WTC11 (cell line): ENCODE results near the gene CLASP2. TPM values are rescaled to one million over a fixed set of nuclear protein-coding genes. Genes with fewer than 3 reads are reported as not detected.

Experiments
- ATAC-seq: fragments of 200-7000 bp; cut with Tn5 transposase; 2 replicates; pipeline ENCODE4 v1.10.0; 2021; ENCODE audit warnings: mild to moderate bottlenecking, moderate library complexity
- CTCF ChIA-PET: fragments of 300-600 bp; sonication (Branson Sonifier 250); formaldehyde crosslinking; loops from one replicate; lab custom pipeline; 2021; ENCODE audit warnings: antibody characterized with exemption; lab: Charles Lee
- POLR2A ChIA-PET: fragments of 350-600 bp; sonication (Branson Sonifier 250); formaldehyde crosslinking; loops from one replicate; lab custom pipeline; 2021; ENCODE audit warnings: antibody characterized with exemption; lab: Charles Lee
- DNase-seq: peaks from one replicate; pipeline ENCODE4 v3.0.0; 2021; ENCODE audit warnings: low spot score
- H3K27ac Mint-ChIP-seq: 2 replicates; pipeline ENCODE4 v1.8.0; 2021; ENCODE audit warnings: mixed read lengths
- H3K27me3 Mint-ChIP-seq: 2 replicates; pipeline ENCODE4 v1.8.0; 2021; ENCODE audit warnings: low read depth, mild to moderate bottlenecking, moderate library complexity, mixed read lengths
- H3K36me3 Mint-ChIP-seq: 2 replicates; pipeline ENCODE4 v1.8.0; 2021; ENCODE audit warnings: mixed read lengths
- H3K4me1 Mint-ChIP-seq: 2 replicates; pipeline ENCODE4 v1.8.0; 2022; ENCODE audit warnings: mixed read lengths
- H3K4me3 Mint-ChIP-seq: 2 replicates; pipeline ENCODE4 v1.8.0; 2021; ENCODE audit warnings: mild to moderate bottlenecking, moderate library complexity, mixed read lengths
- H3K9me3 Mint-ChIP-seq: 2 replicates; pipeline ENCODE4 v1.8.0; 2021; ENCODE audit warnings: mixed read lengths
- CBFB ChIP-seq: sonication (generic); formaldehyde crosslinking; IDR thresholded peaks from 2 replicates; pipeline ENCODE4 v1.8.1; 2022; ENCODE audit warnings: mild to moderate bottlenecking, low read depth, missing genetic modification reagents
- ELF4 ChIP-seq: sonication (generic); formaldehyde crosslinking; IDR thresholded peaks from 2 replicates; pipeline ENCODE4 v1.8.1; 2022; ENCODE audit warnings: low read depth, mild to moderate bottlenecking, moderate library complexity, missing genetic modification reagents
- FOXK1 ChIP-seq: sonication (generic); formaldehyde crosslinking; IDR thresholded peaks from 2 replicates; pipeline ENCODE4 v1.8.0; 2022; ENCODE audit warnings: mild to moderate bottlenecking, moderate library complexity, missing genetic modification reagents
- JAZF1 ChIP-seq: fragments of 250-450 bp; sonication (Bioruptor Pico); IDR thresholded peaks from 2 replicates; pipeline ENCODE4 v1.9.0; 2021; ENCODE audit warnings: moderate library complexity, mild to moderate bottlenecking, inconsistent platforms
- JUN ChIP-seq: sonication (generic); formaldehyde crosslinking; IDR thresholded peaks from 2 replicates; pipeline ENCODE4 v1.8.0; 2023; ENCODE audit warnings: mild to moderate bottlenecking, missing genetic modification reagents
- NFATC4 ChIP-seq: fragments of 250-450 bp; sonication (Bioruptor Pico); IDR thresholded peaks from 2 replicates; pipeline ENCODE4 v1.9.0; 2021; ENCODE audit warnings: mild to moderate bottlenecking
- NFE2L1 ChIP-seq: sonication (generic); formaldehyde crosslinking; IDR thresholded peaks from 2 replicates; pipeline ENCODE4 v1.8.1; 2023; ENCODE audit warnings: missing genetic modification reagents
- NFYB ChIP-seq: sonication (generic); formaldehyde crosslinking; conservative IDR thresholded peaks from 2 replicates; pipeline ENCODE4 v1.8.0; 2022; ENCODE audit warnings: low read depth, missing genetic modification reagents
- NR1H2 ChIP-seq: sonication (generic); formaldehyde crosslinking; IDR thresholded peaks from 2 replicates; pipeline ENCODE4 v1.9.0; 2021; ENCODE audit warnings: mild to moderate bottlenecking, moderate library complexity, missing genetic modification reagents
- PRRX2 ChIP-seq: fragments of 250-450 bp; sonication (Bioruptor Pico); IDR thresholded peaks from 2 replicates; pipeline ENCODE4 v1.8.0; 2021; ENCODE audit warnings: mild to moderate bottlenecking
- RELA ChIP-seq: sonication (generic); formaldehyde crosslinking; IDR thresholded peaks from 2 replicates; pipeline ENCODE4 v1.8.1; 2022; ENCODE audit warnings: missing genetic modification reagents, mild to moderate bottlenecking, borderline replicate concordance
- SOX15 ChIP-seq: fragments of 250-450 bp; sonication (Bioruptor Pico); IDR thresholded peaks from 2 replicates; pipeline ENCODE4 v1.9.0; 2021; ENCODE audit warnings: mild to moderate bottlenecking
- TCF7 ChIP-seq: sonication (generic); formaldehyde crosslinking; IDR thresholded peaks from 2 replicates; pipeline ENCODE4 v1.8.0; 2022; ENCODE audit warnings: mild to moderate bottlenecking, low read depth, missing genetic modification reagents, moderate library complexity
- TP53 ChIP-seq: sonication (generic); formaldehyde crosslinking; IDR thresholded peaks from 2 replicates; pipeline ENCODE4 v1.8.1; 2023; ENCODE audit warnings: mild to moderate bottlenecking, missing genetic modification reagents
- ZNF138 ChIP-seq: sonication (generic); formaldehyde crosslinking; conservative IDR thresholded peaks from 2 replicates; pipeline ENCODE4 v1.8.1; 2022; ENCODE audit warnings: mild to moderate bottlenecking, moderate library complexity, missing genetic modification reagents
- ZNF317 ChIP-seq: sonication (generic); formaldehyde crosslinking; IDR thresholded peaks from 2 replicates; pipeline ENCODE4 v1.8.1; 2023; ENCODE audit warnings: low read depth, mild to moderate bottlenecking, moderate library complexity, missing genetic modification reagents, borderline replicate concordance
- ZNF396 ChIP-seq: fragments of 250-450 bp; sonication (Bioruptor Pico); IDR thresholded peaks from 2 replicates; pipeline ENCODE4 v1.8.0; 2021; ENCODE audit warnings: mild to moderate bottlenecking, moderate library complexity, borderline replicate concordance
- ZNF416 ChIP-seq: fragments of 250-450 bp; sonication (Bioruptor Pico); IDR thresholded peaks from 2 replicates; pipeline ENCODE4 v1.9.0; 2021; ENCODE audit warnings: mild to moderate bottlenecking, inconsistent platforms
- total RNA-seq: library from RNA; stranded (reverse); gene quantifications from 3 replicates; pipeline ENCODE4 v1.2.3, GENCODE V29; 2021
- TF ChIP-seq, protein P1 (sequence below): sonication (generic); formaldehyde crosslinking; IDR thresholded peaks from 2 replicates; pipeline ENCODE4 v1.8.1; 2022; ENCODE audit warnings: mild to moderate bottlenecking, missing genetic modification reagents, moderate library complexity, borderline replicate concordance
- TF ChIP-seq, protein P2 (sequence below): sonication (generic); formaldehyde crosslinking; IDR thresholded peaks from 2 replicates; pipeline ENCODE4 v1.8.0; 2022; ENCODE audit warnings: mild to moderate bottlenecking, missing genetic modification reagents
- TF ChIP-seq, protein P3 (sequence below): sonication (generic); formaldehyde crosslinking; IDR thresholded peaks from 2 replicates; pipeline ENCODE4 v1.8.1; 2023; ENCODE audit warnings: mild to moderate bottlenecking, moderate library complexity, missing genetic modification reagents
- TF ChIP-seq, protein P4 (sequence below): sonication (generic); formaldehyde crosslinking; IDR thresholded peaks from 2 replicates; pipeline ENCODE4 v1.8.1; 2023; ENCODE audit warnings: mild to moderate bottlenecking, missing genetic modification reagents, moderate library complexity

The CLASP2 gene
- total RNA-seq, 1 experiment from 2014 or later = 56.7 TPM

DNA sequence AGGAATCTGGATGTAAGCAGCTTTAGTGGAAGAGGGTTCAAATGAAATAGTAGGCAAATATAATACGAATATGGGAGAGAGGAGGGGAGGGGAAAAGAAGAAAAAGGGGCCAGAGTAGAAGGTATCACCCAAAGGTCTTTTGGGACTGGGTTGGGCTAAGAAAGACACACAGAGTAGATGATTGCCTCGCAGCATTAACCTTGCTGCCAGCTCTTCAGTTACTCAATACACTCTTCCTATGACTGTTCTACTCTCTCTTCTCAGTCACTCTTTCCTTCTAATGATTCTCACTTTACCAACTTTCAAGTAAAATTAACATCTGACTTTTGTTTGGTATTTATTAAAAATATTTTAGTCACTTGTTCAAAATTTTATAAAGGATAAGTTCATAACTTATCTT, 52.8 kb downstream of the CLASP2 start:
- H3K36me3 Mint-ChIP-seq = peaks cover under 1% of the 10 kb centered on the region; the same call in 1 of the 2 replicates
- no peak overlapping the region for H3K4me3 Mint-ChIP-seq
- H3K9me3 Mint-ChIP-seq = no peaks in the 10 kb centered on the region
- H3K27ac Mint-ChIP-seq = no peak overlapping the region; the same call in 1 of the 2 replicates
- POLR2A ChIA-PET = no interaction called here
- ATAC-seq = no peak
- peaks cover 10% of the 10 kb centered on the region for H3K4me1 Mint-ChIP-seq
- DNase-seq = no peak
- no peaks in the 10 kb centered on the region for H3K27me3 Mint-ChIP-seq
- CTCF ChIA-PET = interaction anchor here (0.6 kb wide), 1 partner anchor 20 kb away, joined by 3 read pairs; no protein-coding TSS in a partner anchor
- TF ChIP-seq SOX15 (CRISPR knock-in tag) = no peak
- TF ChIP-seq JUN = no peak
- no peak for TF ChIP-seq NFYB
- no peak for TF ChIP-seq ZNF317
- TF ChIP-seq, protein P1, sequence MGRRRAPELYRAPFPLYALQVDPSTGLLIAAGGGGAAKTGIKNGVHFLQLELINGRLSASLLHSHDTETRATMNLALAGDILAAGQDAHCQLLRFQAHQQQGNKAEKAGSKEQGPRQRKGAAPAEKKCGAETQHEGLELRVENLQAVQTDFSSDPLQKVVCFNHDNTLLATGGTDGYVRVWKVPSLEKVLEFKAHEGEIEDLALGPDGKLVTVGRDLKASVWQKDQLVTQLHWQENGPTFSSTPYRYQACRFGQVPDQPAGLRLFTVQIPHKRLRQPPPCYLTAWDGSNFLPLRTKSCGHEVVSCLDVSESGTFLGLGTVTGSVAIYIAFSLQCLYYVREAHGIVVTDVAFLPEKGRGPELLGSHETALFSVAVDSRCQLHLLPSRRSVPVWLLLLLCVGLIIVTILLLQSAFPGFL (CRISPR knock-in tag) = no peak
- TF ChIP-seq ZNF416 (CRISPR knock-in tag) = no peak
- no peak for TF ChIP-seq FOXK1
- TF ChIP-seq PRRX2 (CRISPR knock-in tag) = no peak
- TF ChIP-seq ZNF396 (CRISPR knock-in tag) = no peak
- no peak for TF ChIP-seq ELF4 (CRISPR knock-in tag)
- TF ChIP-seq, protein P2, sequence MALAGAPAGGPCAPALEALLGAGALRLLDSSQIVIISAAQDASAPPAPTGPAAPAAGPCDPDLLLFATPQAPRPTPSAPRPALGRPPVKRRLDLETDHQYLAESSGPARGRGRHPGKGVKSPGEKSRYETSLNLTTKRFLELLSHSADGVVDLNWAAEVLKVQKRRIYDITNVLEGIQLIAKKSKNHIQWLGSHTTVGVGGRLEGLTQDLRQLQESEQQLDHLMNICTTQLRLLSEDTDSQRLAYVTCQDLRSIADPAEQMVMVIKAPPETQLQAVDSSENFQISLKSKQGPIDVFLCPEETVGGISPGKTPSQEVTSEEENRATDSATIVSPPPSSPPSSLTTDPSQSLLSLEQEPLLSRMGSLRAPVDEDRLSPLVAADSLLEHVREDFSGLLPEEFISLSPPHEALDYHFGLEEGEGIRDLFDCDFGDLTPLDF = no peak
- TF ChIP-seq CBFB (CRISPR knock-in tag) = no peak
- TF ChIP-seq JAZF1 (CRISPR knock-in tag) = no peak
- no peak for TF ChIP-seq TP53 (CRISPR knock-in tag)
- TF ChIP-seq NR1H2 = no peak
- TF ChIP-seq, protein P3, sequence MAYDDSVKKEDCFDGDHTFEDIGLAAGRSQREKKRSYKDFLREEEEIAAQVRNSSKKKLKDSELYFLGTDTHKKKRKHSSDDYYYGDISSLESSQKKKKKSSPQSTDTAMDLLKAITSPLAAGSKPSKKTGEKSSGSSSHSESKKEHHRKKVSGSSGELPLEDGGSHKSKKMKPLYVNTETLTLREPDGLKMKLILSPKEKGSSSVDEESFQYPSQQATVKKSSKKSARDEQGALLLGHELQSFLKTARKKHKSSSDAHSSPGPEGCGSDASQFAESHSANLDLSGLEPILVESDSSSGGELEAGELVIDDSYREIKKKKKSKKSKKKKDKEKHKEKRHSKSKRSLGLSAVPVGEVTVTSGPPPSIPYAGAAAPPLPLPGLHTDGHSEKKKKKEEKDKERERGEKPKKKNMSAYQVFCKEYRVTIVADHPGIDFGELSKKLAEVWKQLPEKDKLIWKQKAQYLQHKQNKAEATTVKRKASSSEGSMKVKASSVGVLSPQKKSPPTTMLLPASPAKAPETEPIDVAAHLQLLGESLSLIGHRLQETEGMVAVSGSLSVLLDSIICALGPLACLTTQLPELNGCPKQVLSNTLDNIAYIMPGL (CRISPR knock-in tag) = no peak

DNA sequence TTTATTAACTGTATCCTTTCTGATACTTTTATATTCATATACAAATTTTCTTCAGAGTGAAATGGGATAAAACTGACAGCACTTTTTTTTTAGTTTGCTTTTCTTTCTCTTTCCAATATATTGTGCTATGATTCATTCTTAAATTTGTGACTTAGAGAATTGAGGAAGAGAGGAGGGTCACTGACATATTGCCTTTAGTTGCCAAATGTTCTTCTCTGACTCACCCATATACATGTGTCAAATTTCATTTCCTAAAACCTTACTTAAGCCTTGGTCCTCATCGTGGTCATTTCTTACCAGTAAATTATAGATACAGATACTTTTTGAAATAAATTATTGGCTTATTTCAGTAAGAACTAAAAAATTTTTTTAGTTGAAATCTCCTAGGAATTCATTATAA, 53.9 kb downstream of the CLASP2 start:
- TF ChIP-seq ELF4 (CRISPR knock-in tag) (no peak), NFATC4 (no peak), ZNF138 (CRISPR knock-in tag) (no peak), TCF7 (CRISPR knock-in tag) (no peak), CBFB (CRISPR knock-in tag) (no peak), NFE2L1 (CRISPR knock-in tag) (no peak)
- POLR2A ChIA-PET = no interaction called here
- CTCF ChIA-PET = no interaction called here
- H3K4me3 Mint-ChIP-seq = no peak overlapping the region
- no peak overlapping the region for H3K27ac Mint-ChIP-seq
- no peaks in the 10 kb centered on the region for H3K36me3 Mint-ChIP-seq
- H3K4me1 Mint-ChIP-seq = peaks cover 21% of the 10 kb centered on the region
- no peak for DNase-seq
- no peaks in the 10 kb centered on the region for H3K27me3 Mint-ChIP-seq
- H3K9me3 Mint-ChIP-seq = no peaks in the 10 kb centered on the region
- ATAC-seq = no peak

DNA sequence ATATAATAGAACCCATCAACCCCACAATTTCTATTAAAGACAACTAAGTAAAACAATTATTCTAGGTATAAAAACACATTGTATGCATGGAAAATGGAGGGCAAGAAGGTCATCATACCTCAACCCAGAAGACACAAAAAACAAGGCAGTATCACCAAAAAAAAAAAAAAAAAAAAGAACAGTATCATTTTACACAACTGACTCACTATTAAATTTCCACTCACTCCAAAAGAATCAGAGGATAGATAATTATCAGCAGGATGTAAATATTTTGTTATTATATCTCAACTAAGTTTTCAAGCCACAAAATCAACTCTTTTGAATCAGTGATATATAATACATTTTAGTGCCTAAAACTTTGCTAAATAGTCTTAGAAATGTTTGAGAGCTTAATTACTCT, 55.0 kb downstream of the CLASP2 start:
- no peaks in the 10 kb centered on the region for H3K36me3 Mint-ChIP-seq

More for the DNA sequence above, 55.0 kb downstream of the CLASP2 start:
- H3K9me3 Mint-ChIP-seq = no peaks in the 10 kb centered on the region
- TF ChIP-seq, protein P4, sequence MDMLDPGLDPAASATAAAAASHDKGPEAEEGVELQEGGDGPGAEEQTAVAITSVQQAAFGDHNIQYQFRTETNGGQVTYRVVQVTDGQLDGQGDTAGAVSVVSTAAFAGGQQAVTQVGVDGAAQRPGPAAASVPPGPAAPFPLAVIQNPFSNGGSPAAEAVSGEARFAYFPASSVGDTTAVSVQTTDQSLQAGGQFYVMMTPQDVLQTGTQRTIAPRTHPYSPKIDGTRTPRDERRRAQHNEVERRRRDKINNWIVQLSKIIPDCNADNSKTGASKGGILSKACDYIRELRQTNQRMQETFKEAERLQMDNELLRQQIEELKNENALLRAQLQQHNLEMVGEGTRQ (CRISPR knock-in tag) = no peak
- TF ChIP-seq RELA (CRISPR knock-in tag) = no peak
- H3K4me3 Mint-ChIP-seq = no peak overlapping the region
- CTCF ChIA-PET = no interaction called here
- H3K4me1 Mint-ChIP-seq = peaks cover 27% of the 10 kb centered on the region
- POLR2A ChIA-PET = no interaction called here
- DNase-seq (no peak), ATAC-seq (no peak)
- no peak overlapping the region for H3K27ac Mint-ChIP-seq
- no peaks in the 10 kb centered on the region for H3K27me3 Mint-ChIP-seq
